HL-60 (cell line): Measurements from ENCODE around the gene KNL1.

Experiments used
- DNase-seq, 2 experiments: peaks; one replicate each; pipeline ENCODE4 v3.0.0-alpha.2; 2010 to 2020; ENCODE audit warnings: low read depth in 1 of 2, low spot score in 1 of 2
- H3K27ac ChIP-seq: fragments of 250-450 bp; sonication (Bioruptor Pico); replicated peaks from 2 replicates; pipeline ENCODE4 v1.5.1; 2020; ENCODE audit warnings: mild to moderate bottlenecking, moderate library complexity
- H3K27me3 ChIP-seq: fragments of 250-450 bp; sonication (Bioruptor Pico); 2 replicates; pipeline ENCODE4 v1.5.1; 2021; ENCODE audit warnings: mild to moderate bottlenecking, moderate library complexity; ENCODE audit not compliant: insufficient read depth, poor library complexity, severe bottlenecking
- H3K4me3 ChIP-seq: replicated peaks from 2 replicates; pipeline ENCODE4 v1.5.1; 2011; ENCODE audit warnings: mild to moderate bottlenecking, control low read depth, low read length; ENCODE audit not compliant: insufficient read depth
- CTCF ChIP-seq: IDR thresholded peaks from one replicate; pipeline ENCODE4 v1.5.1; 2011; ENCODE audit warnings: low read length, control low read depth, inconsistent platforms; ENCODE audit not compliant: insufficient read depth
- GABPA ChIP-seq: IDR thresholded peaks from 2 replicates; pipeline ENCODE4 v1.6.1; 2012; ENCODE audit warnings: low read depth
- POLR2AphosphoS5 ChIP-seq: IDR thresholded peaks from 2 replicates; pipeline ENCODE4 v1.6.1; 2012; ENCODE audit warnings: low read depth
- REST ChIP-seq: IDR thresholded peaks from 2 replicates; pipeline ENCODE4 v1.6.1; 2012; ENCODE audit warnings: low read depth; ENCODE audit not compliant: insufficient replicate concordance
- SPI1 ChIP-seq: IDR thresholded peaks from 2 replicates; pipeline ENCODE4 v1.6.1; 2012; ENCODE audit warnings: low read depth, mild to moderate bottlenecking, borderline replicate concordance

Gene KNL1

GRCh38 chr15:40564591-40565332, 29.3 kb upstream of the KNL1 start, which contains the start of gene CCDC32:
Gene CCDC32 (minus strand): TSS chr15:40565042. CDS start chr15:40563015, 2,027 bp downstream.
- Histone ChIP-seq H3K27ac (peak within 1 kb of the TSS; percentile 75), H3K4me3 (peak within 1 kb of the TSS; percentile 65), H3K27me3 (no peaks in the 10 kb centered on the region)
- DNase-seq: peak; percentile 99
- TF ChIP-seq SPI1: peak; percentile 1; the same call in 1 of the 2 replicates
- TF ChIP-seq POLR2AphosphoS5: no peak

GRCh38 chr15:40565333-40566238, 28.5 kb upstream of the KNL1 start:
- Histone ChIP-seq H3K4me3 (peak overlapping the region; percentile 65), H3K27ac (peak overlapping the region; percentile 75), H3K27me3 (no peaks in the 10 kb centered on the region)
- DNase-seq: no peak
- TF ChIP-seq CTCF: no peak
- TF ChIP-seq REST: no peak
- TF ChIP-seq GABPA: no peak
- no peak for TF ChIP-seq POLR2AphosphoS5
- no peak; the same call in 1 of the 2 replicates for TF ChIP-seq SPI1

GRCh38 chr15:40567111-40567510, 26.9 kb upstream of the KNL1 start:
- Histone ChIP-seq H3K27me3 (no peaks in the 10 kb centered on the region), H3K4me3 (no peak overlapping the region), H3K27ac (no peak overlapping the region)
- DNase-seq: peak in 1 of 2 experiments; percentile 60
- TF ChIP-seq SPI1 (no peak), REST (no peak), CTCF (peak; percentile 63), POLR2AphosphoS5 (no peak)
